ENCODE results near the gene STAG1.
A peak's percentile ranks its signal among the peaks of the same experiment; 100 is the strongest.
"Not testable (repeated sequence)": the region's sequence is repeated elsewhere in the genome, so short reads cannot be mapped to it uniquely, and the experiment has no call there.

The STAG1 gene

GRCh38 chr3:136752172-136752421, at the start of gene STAG1:
STAG1 (minus strand) TSS chr3:136752378; CDS start chr3:136630898, 121,480 bp downstream.
- no peak for DNase-seq

GRCh38 chr3:136801146-136801545, 49.0 kb upstream of the STAG1 start:
- DNase-seq, result not testable (repeated sequence)

- no peak for DNase-seq
These were observed 40.6 kb upstream of the STAG1 start for GRCh38 chr3:136792556-136793330.

GRCh38 chr3:136790786-136791185, 38.6 kb upstream of the STAG1 start:
- no peak for DNase-seq

- no peak for DNase-seq
These were observed 37.8 kb upstream of the STAG1 start for GRCh38 chr3:136789976-136790375.

- DNase-seq, result no peak
These were observed 36.0 kb upstream of the STAG1 start for GRCh38 chr3:136788154-136788553.

GRCh38 chr3:136787349-136787748, 35.2 kb upstream of the STAG1 start:
- peak; percentile 16 for DNase-seq

GRCh38 chr3:136783708-136784191, 31.6 kb upstream of the STAG1 start:
- no peak for DNase-seq

GRCh38 chr3:136780741-136781140, 28.6 kb upstream of the STAG1 start:
- no peak for DNase-seq

GRCh38 chr3:136778865-136779264, 26.7 kb upstream of the STAG1 start:
- no peak for DNase-seq

GRCh38 chr3:136772709-136773108, 20.5 kb upstream of the STAG1 start:
- DNase-seq, result no peak

- not testable (repeated sequence) for DNase-seq
These were observed 6.3 kb upstream of the STAG1 start for GRCh38 chr3:136758160-136759102.

GRCh38 chr3:136755192-136755591, 3.0 kb upstream of the STAG1 start:
- DNase-seq, result no peak

GRCh38 chr3:136753326-136753939, 1.3 kb upstream of the STAG1 start:
- no peak for DNase-seq

GRCh38 chr3:136752422-136753325, 496 bp upstream of the STAG1 start:
- peak; percentile 100 for DNase-seq

GRCh38 chr3:136751316-136752171, 634 bp downstream of the STAG1 start:
- DNase-seq, result peak; percentile 65

- no peak for DNase-seq
These were observed 1.3 kb downstream of the STAG1 start for GRCh38 chr3:136750897-136751315.

GRCh38 chr3:136750209-136750896, 1.8 kb downstream of the STAG1 start:
- no peak for DNase-seq

- not testable (repeated sequence) for DNase-seq
These were observed 2.6 kb downstream of the STAG1 start for GRCh38 chr3:136749602-136750001.

- DNase-seq, result no peak
These were observed 3.1 kb downstream of the STAG1 start for GRCh38 chr3:136749091-136749490.

- DNase-seq, result no peak
These were observed 6.3 kb downstream of the STAG1 start for GRCh38 chr3:136745916-136746315.

All from activated CD8-positive, alpha-beta memory T cell treated with anti-CD3 and anti-CD28 coated beads, Interleukin-2, amount 50 U/mL, for 4 hours (primary cell).